Activated CD4-positive, alpha-beta T cell treated with anti-CD3 and anti-CD28 coated beads, Interleukin-2, amount 10 ng/mL, durations not matched to agents 24 days and 14 days (primary cell): ENCODE results near the gene SH2B3. TPM values are rescaled to one million over a fixed set of nuclear protein-coding genes. Genes with fewer than 3 reads are reported as not detected.

Experiments
- DNase-seq: peaks from one replicate; pipeline ENCODE4 v3.0.0; 2022
- H3K27ac Mint-ChIP-seq: one replicate; pipeline ENCODE4 v1.8.0; 2022; ENCODE audit warnings: mild to moderate bottlenecking, mixed read lengths
- H3K27me3 Mint-ChIP-seq: one replicate; pipeline ENCODE4 v1.8.0; 2022; ENCODE audit warnings: mixed read lengths
- H3K36me3 Mint-ChIP-seq: one replicate; pipeline ENCODE4 v1.8.0; 2022; ENCODE audit warnings: low read depth, mild to moderate bottlenecking, mixed read lengths
- H3K4me1 Mint-ChIP-seq: one replicate; pipeline ENCODE4 v1.8.0; 2021; ENCODE audit warnings: mixed read lengths
- H3K4me3 Mint-ChIP-seq: one replicate; pipeline ENCODE4 v1.8.0; 2022; ENCODE audit warnings: mild to moderate bottlenecking, moderate library complexity, mixed read lengths
- H3K9me3 Mint-ChIP-seq: one replicate; pipeline ENCODE4 v1.8.0; 2021; ENCODE audit warnings: mixed read lengths
- intact Hi-C: fragments of 100-400 bp; cut with micrococcal nuclease; formaldehyde crosslinking; loops from one replicate; pipeline ENCODE4 v1.15.1; 2023
- total RNA-seq: library from RNA; stranded (reverse); gene quantifications from 2 replicates; pipeline ENCODE4 v1.2.3, GENCODE V29; 2022

Gene SH2B3
- total RNA-seq, 1 donor from 2014 or later = 44.1 TPM

- H3K9me3 Mint-ChIP-seq = no peaks in the 10 kb centered on the region
- intact Hi-C loops = no loop called here
- H3K4me1 Mint-ChIP-seq = peaks cover 74% of the 10 kb centered on the region
- peak overlapping the region; percentile 71 for H3K4me3 Mint-ChIP-seq
- peaks cover 47% of the 10 kb centered on the region for H3K36me3 Mint-ChIP-seq
- no peak for DNase-seq
- no peaks in the 10 kb centered on the region for H3K27me3 Mint-ChIP-seq
- peak overlapping the region; percentile 88 for H3K27ac Mint-ChIP-seq
These were observed 36.8 kb downstream of the SH2B3 start for GRCh38 chr12:111442301-111443045.

DNA sequence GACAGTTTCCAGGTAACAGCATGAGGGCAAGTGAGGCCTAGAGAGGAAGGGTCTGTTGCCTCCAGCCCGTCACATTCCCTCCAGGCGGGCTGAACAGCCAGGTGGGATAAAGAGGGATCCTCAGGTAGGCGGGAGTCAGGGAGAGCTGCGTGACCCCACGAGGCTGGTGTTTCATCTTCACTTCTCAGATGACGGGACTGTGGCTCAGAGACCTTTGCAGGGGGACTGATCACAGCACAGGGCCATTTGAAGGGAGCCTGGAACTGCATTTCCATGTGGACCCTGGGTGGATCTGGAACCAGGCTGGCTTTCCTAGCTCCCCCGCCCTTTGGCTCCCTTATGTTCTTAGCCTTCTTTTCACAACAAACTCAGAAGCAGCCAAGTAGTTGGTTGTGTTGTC lies 37.4 kb downstream of the SH2B3 start:
- Mint-ChIP-seq H3K27me3 (no peaks in the 10 kb centered on the region), H3K4me3 (peak overlapping the region; percentile 71), H3K27ac (peak overlapping the region; percentile 88), H3K4me1 (peaks cover 73% of the 10 kb centered on the region), H3K36me3 (peaks cover 48% of the 10 kb centered on the region), H3K9me3 (no peaks in the 10 kb centered on the region)
- DNase-seq = no peak
- intact Hi-C loops = no loop called here

GRCh38 chr12:111443586-111443985 lies 37.9 kb downstream of the SH2B3 start:
- H3K36me3 Mint-ChIP-seq = peaks cover 50% of the 10 kb centered on the region
- peak overlapping the region; percentile 71 for H3K4me3 Mint-ChIP-seq
- peak overlapping the region; percentile 88 for H3K27ac Mint-ChIP-seq
- H3K27me3 Mint-ChIP-seq = no peaks in the 10 kb centered on the region
- no peaks in the 10 kb centered on the region for H3K9me3 Mint-ChIP-seq
- H3K4me1 Mint-ChIP-seq = peaks cover 73% of the 10 kb centered on the region
- intact Hi-C loops = no loop called here
- DNase-seq = no peak

DNA sequence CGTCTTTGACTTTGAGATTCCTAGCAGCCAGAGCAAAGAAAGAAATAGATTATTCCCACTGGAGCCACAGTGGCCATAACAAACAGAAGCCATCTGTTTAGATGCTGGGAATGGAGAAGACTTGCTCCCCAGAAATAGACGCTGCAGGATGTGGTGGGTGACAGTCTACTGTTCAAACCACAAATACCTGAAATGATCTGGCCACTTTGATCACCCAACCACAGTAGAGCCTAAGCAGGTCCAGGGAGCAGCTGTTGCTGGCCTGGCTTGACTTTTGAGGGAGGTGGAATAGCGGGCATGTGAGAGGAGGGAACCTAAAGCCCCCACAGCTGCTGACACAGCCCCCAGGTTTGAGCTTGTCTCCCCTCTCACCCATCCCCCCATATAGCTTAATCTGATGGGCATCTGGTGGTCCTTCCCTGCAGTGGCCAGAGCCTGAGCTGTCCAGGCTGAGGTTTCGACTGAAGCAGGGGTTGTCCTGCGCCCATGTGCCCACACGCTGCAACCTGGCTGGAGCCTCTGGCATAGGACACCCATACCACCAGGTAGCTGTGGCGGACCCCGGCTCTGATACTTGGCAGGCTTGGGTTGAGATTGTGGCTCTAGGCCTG lies 38.7 kb downstream of the SH2B3 start:
- H3K36me3 Mint-ChIP-seq = peaks cover 56% of the 10 kb centered on the region
- no peaks in the 10 kb centered on the region for H3K27me3 Mint-ChIP-seq
- H3K27ac Mint-ChIP-seq = peak overlapping the region; percentile 88
- peak; percentile 81 for DNase-seq
- intact Hi-C loops = loop anchor here (1.0 kb wide), 1 partner anchor 9 kb away; no protein-coding TSS in a partner anchor
- H3K4me1 Mint-ChIP-seq = peaks cover 78% of the 10 kb centered on the region
- H3K9me3 Mint-ChIP-seq = no peaks in the 10 kb centered on the region
- H3K4me3 Mint-ChIP-seq = peak overlapping the region; percentile 71

DNA sequence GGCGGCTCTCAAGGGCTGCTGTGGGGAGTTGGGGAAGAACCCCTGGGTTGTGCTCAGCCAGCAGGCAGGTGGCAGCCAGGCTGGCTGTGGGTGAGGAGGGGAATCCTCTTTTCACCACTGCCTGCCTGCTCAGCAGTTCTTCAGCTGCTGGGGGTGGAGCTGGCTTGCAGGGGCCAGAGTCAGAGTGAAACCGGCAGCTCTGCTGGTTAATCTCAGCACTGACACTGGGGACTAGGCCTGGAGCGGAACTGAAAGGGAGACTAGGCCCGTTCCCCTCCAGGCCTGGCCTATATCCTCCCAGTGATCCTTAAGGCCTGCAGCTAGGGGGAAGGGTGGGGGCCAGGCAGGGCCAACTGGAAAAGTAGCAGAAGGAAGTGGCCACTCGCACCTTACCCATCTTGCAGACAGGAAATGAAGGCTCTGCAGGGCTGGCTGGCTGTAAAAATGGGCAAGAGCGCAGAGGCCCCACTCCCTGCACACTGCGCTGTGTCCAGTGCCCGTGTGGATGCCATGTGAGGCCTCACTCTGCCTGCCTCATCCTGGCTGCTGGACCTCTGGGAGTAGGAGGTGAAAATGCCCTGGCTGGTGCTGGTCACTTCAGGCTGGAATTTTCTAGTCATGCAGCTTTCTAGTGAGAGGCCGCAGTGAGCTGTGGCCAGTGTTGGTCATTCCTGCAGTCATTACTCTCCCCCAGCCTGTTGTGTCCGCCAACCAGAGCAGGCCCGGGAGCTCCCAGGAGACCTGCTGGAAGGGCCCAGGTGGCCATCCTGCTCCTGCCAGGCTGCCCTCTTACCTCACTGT lies 39.4 kb downstream of the SH2B3 start:
- Mint-ChIP-seq H3K27me3 (no peaks in the 10 kb centered on the region), H3K36me3 (peaks cover 60% of the 10 kb centered on the region)

DNA sequence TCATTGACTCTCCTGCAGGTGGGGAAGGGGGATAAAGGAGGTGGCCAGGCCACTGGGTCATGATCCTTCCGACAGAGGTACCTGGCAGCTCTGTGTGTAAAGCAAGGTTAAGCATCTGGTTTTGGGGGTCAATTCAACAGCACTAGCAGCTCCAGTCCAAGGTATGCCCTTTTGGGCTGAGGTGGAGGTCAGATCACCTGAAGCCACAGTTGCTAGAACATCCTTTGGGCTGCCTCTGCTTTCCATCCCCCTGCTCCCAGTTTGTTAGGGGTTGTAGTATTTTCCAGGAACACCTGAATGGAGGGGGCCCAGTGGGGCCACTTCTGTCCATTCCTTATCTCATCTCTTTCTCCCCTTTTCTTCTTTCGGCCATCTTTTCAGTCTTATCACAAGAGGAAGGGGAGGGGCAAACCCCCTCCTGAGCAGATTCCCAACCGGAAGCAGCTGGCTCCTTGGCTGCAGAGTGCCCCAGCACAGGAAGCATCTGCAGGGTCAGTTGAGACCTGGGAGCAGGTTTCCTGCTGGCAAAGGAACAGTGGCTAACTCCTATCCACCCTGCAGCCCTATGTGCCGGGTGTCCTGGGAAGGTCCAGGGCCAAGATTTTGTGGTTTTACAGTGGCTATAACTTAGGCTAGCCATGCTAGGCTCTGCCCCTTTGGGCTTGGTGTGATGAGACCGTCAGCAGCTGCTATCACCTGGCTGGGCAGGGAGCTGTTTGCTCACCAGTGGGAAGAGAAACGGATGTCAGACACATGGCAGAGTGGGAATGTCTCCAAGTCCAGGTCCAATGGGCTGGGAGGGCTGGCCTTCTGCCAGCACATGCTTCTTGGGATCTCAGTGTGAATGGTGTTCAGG lies 40.2 kb downstream of the SH2B3 start:
- peaks cover 82% of the 10 kb centered on the region for H3K4me1 Mint-ChIP-seq
- peak overlapping the region; percentile 51 for H3K4me3 Mint-ChIP-seq
- no peaks in the 10 kb centered on the region for H3K9me3 Mint-ChIP-seq
- H3K27me3 Mint-ChIP-seq = no peaks in the 10 kb centered on the region
- peak; percentile 57 for DNase-seq
- intact Hi-C loops = loop anchor here (1.0 kb wide), 3 partner anchors 16 to 49 kb away; no protein-coding TSS in a partner anchor
- peaks cover 66% of the 10 kb centered on the region for H3K36me3 Mint-ChIP-seq
- peak overlapping the region; percentile 32 for H3K27ac Mint-ChIP-seq

More for the DNA sequence above, 39.4 kb downstream of the SH2B3 start:
- Mint-ChIP-seq H3K27ac (peak overlapping the region; percentile 88), H3K4me1 (peaks cover 82% of the 10 kb centered on the region), H3K9me3 (no peaks in the 10 kb centered on the region), H3K4me3 (peak overlapping the region; percentile 71)
- peak; percentile 96 for DNase-seq
- intact Hi-C loops = loop anchor here (1.0 kb wide), 4 partner anchors 10 to 48 kb away; no protein-coding TSS in a partner anchor

DNA sequence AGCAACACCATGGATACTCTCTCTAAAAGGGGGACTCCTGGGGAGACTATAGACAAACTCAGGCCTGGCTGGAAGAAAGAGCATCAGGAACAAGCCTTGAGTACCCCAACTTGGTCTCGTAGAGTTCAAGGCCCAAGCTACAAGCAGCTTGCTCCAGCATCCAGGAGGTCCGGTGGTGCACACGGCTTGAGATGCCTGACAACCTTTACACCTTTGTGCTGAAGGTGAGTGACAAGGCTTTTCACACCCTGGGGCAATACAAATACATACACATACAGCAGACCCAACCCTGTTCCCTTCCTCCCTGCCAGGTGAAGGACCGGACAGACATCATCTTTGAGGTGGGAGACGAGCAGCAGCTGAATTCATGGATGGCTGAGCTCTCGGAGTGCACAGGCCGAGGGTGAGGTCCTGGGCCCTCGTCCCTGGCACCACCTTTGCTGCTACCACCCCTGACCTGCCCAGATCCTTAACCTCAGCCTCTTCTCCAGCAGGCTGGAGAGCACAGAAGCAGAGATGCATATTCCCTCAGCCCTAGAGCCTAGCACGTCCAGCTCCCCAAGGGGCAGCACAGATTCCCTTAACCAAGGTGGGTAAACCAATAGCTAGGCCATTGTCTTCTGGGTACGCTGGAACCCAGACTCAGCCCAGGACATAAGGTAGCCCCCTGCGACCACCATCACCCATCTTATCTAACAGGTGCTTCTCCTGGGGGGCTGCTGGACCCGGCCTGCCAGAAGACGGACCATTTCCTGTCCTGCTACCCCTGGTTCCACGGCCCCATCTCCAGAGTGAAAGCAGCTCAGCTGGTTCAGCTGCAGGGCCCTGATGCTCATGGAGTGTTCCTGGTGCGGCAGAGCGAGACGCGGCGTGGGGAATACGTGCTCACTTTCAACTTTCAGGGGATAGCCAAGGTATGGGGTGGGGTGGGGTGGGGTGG lies 41.2 kb downstream of the SH2B3 start:
- H3K9me3 Mint-ChIP-seq = no peaks in the 10 kb centered on the region
- no peaks in the 10 kb centered on the region for H3K27me3 Mint-ChIP-seq
- H3K27ac Mint-ChIP-seq = no peak overlapping the region
- intact Hi-C loops = no loop called here
- peaks cover 72% of the 10 kb centered on the region for H3K36me3 Mint-ChIP-seq
- H3K4me3 Mint-ChIP-seq = no peak overlapping the region
- peak; percentile 55 for DNase-seq
- peaks cover 81% of the 10 kb centered on the region for H3K4me1 Mint-ChIP-seq

- peak; percentile 55 for DNase-seq
- H3K27me3 Mint-ChIP-seq = no peaks in the 10 kb centered on the region
- no peak overlapping the region for H3K4me3 Mint-ChIP-seq
- H3K9me3 Mint-ChIP-seq = no peaks in the 10 kb centered on the region
- peaks cover 76% of the 10 kb centered on the region for H3K4me1 Mint-ChIP-seq
- H3K36me3 Mint-ChIP-seq = peaks cover 70% of the 10 kb centered on the region
- intact Hi-C loops = no loop called here
- peak overlapping the region; percentile 53 for H3K27ac Mint-ChIP-seq
These were observed 42.0 kb downstream of the SH2B3 start for GRCh38 chr12:111447571-111448265.

DNA sequence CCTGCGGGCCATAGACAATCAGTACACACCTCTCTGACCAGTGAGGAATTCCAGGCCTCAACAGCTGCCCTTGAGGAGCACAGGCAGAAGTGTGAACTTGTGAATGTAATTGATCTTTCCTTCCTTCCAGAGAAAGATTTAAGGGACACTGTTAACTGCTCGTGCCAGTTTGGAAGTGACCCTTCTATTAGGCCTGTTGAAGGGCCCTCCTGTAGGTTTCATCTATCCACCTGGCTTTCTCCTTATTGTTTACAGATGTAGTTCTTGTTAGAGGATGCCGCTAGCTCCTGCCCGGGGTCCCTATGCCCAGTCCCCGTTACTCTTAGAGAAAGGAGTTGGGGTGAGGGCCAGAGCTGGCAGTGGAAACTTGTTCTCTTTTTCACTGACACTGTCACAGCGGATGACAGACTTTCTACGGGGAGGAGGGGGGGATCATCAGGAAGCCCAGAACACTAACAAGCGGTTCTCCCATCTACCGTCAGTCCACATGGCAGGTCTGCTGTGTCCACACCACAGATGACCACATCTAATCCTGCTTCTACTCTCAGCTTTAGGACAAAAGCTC lies 42.6 kb downstream of the SH2B3 start:
- DNase-seq = peak; percentile 54

DNA sequence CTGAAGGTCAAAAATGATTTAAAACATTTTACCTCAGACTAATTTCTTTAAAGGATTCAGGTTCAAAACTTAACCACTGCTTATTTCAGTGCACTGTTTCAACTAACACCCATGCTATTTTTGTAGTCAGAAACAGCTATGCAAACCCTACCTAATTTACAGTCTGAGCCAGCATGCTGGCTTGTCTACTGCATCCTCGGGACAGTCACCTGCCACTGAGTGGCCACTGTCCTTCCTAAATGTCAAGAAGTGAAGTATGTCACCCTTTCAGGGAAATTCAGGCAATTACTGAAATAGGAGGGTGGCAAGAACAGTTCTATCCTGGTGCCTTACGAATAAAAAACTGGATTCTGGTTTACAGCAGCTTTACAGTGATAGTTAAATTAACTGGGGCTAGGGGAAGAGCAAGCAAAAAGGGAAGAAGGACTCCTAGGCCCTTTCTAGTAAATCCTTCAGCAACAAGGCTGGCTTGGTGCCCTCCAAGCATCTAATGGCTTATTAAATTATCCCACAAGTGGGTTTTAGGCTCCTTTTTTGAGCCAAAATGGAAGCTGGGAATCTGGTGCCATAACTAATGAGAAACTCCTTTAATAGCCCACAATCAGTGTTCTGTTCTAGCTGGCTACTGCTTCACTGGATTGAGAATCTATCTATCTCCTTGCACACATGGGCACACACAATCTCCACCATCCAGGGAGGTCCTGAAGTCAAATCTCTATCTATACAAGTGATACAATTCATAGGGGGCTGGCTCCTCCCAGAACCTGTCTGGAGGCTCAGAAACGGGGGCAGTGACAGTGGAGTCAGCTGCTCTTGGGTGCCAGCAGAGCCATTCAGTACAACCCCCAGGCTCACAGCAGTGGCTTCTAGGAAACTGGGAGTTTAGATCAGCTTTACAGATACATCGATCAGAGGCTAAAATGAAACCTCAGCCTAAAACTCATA lies 43.4 kb downstream of the SH2B3 start:
- Mint-ChIP-seq H3K9me3 (no peaks in the 10 kb centered on the region), H3K27ac (peak overlapping the region; percentile 52), H3K4me1 (peaks cover 62% of the 10 kb centered on the region), H3K27me3 (no peaks in the 10 kb centered on the region), H3K4me3 (peak overlapping the region; percentile 34), H3K36me3 (peaks cover 70% of the 10 kb centered on the region)
- intact Hi-C loops = no loop called here
- peak; percentile 63 for DNase-seq

More for the DNA sequence above, 42.6 kb downstream of the SH2B3 start:
- intact Hi-C loops = no loop called here
- H3K27ac Mint-ChIP-seq = peak overlapping the region; percentile 53
- H3K4me3 Mint-ChIP-seq = no peak overlapping the region
- H3K27me3 Mint-ChIP-seq = no peaks in the 10 kb centered on the region
- H3K4me1 Mint-ChIP-seq = peaks cover 69% of the 10 kb centered on the region
- H3K9me3 Mint-ChIP-seq = no peaks in the 10 kb centered on the region
- peaks cover 70% of the 10 kb centered on the region for H3K36me3 Mint-ChIP-seq

- Mint-ChIP-seq H3K36me3 (peaks cover 70% of the 10 kb centered on the region), H3K4me3 (peak overlapping the region; percentile 18), H3K27ac (peak overlapping the region; percentile 66), H3K27me3 (no peaks in the 10 kb centered on the region), H3K9me3 (no peaks in the 10 kb centered on the region), H3K4me1 (peaks cover 51% of the 10 kb centered on the region)
- intact Hi-C loops = loop anchor here (1.0 to 2.0 kb wide), 3 partner anchors 47 to 78 kb away; no protein-coding TSS in a partner anchor
- peak; percentile 48 for DNase-seq
These were observed 45.0 kb downstream of the SH2B3 start for GRCh38 chr12:111450676-111451075.
